Neuron (in vitro differentiated cells): ENCODE data around the gene FRMPD1.
A peak's percentile ranks its signal among the peaks of the same experiment; 100 is the strongest.
"Not testable (repeated sequence)": the region's sequence is repeated elsewhere in the genome, so short reads cannot be mapped to it uniquely, and the experiment has no call there.

Experiments
- H2AFZ ChIP-seq: one replicate; pipeline ENCODE4 v1.6.1; 2013; ENCODE audit warnings: low read depth, mild to moderate bottlenecking, inconsistent platforms, low read length, moderate library complexity
- H3K27me3 ChIP-seq: one replicate; pipeline ENCODE4 v1.6.1; 2013; ENCODE audit warnings: low read length; ENCODE audit not compliant: insufficient read depth
- H3K36me3 ChIP-seq: one replicate; pipeline ENCODE4 v1.6.1; 2013; ENCODE audit warnings: low read length; ENCODE audit not compliant: insufficient read depth
- H3K4me1 ChIP-seq: one replicate; pipeline ENCODE4 v1.6.1; 2013; ENCODE audit warnings: low read length; ENCODE audit not compliant: insufficient read depth
- H3K4me3 ChIP-seq: 2 replicates; pipeline ENCODE4 v1.5.1; 2013; ENCODE audit warnings: mild to moderate bottlenecking, low read length, moderate library complexity
- H3K9me3 ChIP-seq: one replicate; pipeline ENCODE4 v1.6.1; 2013; ENCODE audit warnings: low read length

FRMPD1 gene, protein sequence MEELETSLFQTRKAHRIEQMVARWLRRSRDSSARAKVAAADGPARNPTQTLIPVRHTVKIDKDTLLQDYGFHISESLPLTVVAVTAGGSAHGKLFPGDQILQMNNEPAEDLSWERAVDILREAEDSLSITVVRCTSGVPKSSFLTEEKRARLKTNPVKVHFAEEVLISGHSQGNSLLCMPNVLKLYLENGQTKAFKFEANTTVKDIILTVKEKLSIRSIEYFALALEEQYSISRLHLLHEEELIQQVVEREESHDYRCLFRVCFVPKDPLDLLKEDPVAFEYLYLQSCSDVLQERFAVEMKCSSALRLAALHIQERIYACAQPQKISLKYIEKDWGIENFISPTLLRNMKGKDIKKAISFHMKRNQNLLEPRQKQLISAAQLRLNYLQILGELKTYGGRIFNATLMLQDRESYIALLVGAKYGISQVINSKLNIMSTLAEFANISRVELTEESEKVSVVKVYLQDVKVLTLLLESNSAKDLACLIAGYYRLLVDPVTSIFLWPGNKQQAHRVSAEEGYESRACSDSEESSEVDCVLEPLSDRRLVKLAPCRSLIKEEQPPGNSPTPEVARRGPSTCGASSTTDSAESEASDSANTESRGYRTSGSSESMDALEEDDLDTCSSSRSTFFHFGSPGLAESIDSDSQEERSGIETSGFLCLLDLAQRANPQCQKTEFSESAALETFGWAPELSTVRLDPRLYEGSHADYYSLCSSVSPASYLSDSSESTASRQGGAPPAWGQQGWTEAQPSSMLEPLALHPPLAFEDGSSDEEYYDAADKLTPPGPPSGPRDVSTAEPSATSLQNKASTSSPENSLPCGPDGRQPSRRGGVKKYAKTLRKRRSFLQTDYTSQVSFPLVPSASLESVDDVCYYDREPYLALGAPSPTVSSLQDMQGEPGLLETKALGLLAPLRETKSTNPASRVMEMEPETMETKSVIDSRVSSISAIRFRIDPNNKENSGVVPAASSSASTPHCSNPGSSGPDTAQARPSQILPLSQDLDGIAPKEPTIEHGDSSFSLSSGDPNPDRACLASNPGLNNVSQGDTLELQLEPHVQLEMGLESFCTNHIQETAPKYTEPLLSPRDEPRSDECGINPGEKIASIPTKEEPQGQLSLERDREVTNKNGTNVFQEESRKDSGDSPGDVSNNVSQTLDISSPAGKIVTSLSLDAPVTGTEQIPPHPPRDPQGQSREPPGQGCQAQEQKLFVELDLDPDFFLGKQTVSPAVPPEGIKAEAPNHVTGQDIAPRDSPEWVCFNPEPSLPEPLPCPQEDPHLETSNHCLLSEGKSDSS (N-terminal part only)

DNA sequence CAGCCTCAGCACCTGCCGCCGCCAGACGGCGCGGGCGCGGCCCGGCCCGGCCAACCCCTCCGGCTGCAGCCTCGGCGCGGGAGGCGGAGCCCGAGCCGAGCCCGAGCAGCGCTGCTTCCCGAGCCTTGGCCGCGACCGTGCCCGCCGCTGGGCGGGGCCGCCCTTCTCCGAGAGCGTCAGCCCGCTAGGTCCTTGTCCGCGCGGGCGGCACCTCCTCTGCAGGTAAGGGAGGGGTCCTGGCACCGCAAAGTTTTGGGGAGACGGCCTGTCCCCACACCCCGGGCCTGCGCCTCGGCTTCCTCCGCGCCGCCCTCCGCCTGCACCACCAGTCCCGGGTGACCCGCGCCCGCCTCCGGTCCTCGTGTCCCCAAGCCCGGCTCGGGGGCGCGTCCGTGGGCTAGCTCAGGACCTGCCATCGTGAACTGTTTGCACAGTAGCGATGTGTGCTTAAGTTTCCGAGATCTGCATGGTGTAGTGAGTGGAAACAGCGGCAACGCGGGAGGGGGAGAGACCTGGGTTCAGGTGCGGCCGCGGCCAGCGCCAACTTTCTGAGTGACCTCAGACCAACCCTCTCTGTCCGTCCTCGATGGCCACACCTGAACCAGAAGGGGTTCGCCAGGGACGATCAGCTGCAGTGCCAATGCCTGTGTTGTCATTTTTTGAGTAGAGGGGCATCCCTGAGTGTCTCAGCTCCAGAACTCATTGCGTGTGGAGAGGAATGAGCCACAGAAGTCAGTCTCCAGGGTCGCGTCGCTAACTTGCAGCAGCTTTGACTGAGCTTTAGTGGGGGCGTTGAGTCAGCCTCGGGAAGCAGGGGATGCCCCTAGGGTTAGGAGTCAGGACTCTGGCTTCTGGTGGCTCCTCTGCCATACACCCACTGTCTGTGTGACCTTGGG lies at the start of gene FRMPD1:
TSS of gene FRMPD1 (plus strand) at position 82 of the 896 bp plus-strand sequence. CDS start 41,688 bp downstream, outside the sequence.
- H3K4me1 ChIP-seq = peaks cover 5% of the 10 kb centered on the region
- no peaks in the 10 kb centered on the region for H3K9me3 ChIP-seq
- peaks cover 71% of the 10 kb centered on the region for H3K27me3 ChIP-seq
- H3K36me3 ChIP-seq = no peaks in the 10 kb centered on the region
- peak within 1 kb of the TSS; percentile 79 for H2AFZ ChIP-seq
- H3K4me3 ChIP-seq = peak within 1 kb of the TSS; percentile 45

DNA sequence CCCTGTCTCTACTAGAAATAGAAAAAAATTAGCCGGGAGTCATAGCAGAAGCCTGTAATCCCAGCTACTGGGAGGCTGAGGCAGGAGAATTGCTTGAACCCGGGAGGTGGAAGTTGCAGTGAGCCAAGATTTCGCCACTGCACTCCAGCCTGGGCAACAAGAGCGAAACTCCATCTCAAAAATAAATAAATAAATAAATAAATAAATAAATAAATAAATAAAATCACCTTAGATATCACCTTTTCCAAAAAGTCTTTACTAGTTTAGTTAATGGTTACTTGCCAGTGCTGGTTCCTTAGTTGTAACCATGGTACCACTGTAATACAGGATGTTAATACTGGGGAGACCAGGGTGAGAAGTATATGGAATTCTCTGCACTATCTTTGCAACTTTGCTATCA lies 48.7 kb upstream of the FRMPD1 start:
- H3K36me3 ChIP-seq, H3K9me3 ChIP-seq, H3K27me3 ChIP-seq, H3K4me1 ChIP-seq, H2AFZ ChIP-seq, H3K4me3 ChIP-seq: not testable (repeated sequence)

DNA sequence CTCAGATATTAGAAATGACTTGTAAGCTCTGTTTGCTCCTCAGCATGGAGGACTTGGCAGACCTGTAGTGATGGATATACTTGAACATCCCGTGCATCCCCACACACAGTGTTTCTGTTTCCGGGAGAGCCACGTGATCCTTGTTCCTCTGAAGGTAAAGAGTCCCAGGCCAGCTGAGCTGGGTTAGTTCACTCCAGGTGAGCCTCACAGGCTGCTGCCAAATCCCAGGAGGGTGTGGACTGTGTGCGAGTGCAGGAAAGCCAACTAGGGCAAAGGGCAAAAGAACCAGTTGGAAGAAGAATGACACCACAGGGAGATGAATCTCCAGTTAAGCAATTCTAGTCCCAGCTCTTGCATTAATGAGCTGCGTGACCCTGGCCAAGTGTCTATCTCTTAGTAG lies 47.9 kb upstream of the FRMPD1 start:
- peaks cover 8% of the 10 kb centered on the region for H3K27me3 ChIP-seq
- no peaks in the 10 kb centered on the region for H3K9me3 ChIP-seq
- H3K4me3 ChIP-seq = no peak overlapping the region
- H3K4me1 ChIP-seq = no peaks in the 10 kb centered on the region
- H2AFZ ChIP-seq = no peak overlapping the region
- H3K36me3 ChIP-seq = no peaks in the 10 kb centered on the region

DNA sequence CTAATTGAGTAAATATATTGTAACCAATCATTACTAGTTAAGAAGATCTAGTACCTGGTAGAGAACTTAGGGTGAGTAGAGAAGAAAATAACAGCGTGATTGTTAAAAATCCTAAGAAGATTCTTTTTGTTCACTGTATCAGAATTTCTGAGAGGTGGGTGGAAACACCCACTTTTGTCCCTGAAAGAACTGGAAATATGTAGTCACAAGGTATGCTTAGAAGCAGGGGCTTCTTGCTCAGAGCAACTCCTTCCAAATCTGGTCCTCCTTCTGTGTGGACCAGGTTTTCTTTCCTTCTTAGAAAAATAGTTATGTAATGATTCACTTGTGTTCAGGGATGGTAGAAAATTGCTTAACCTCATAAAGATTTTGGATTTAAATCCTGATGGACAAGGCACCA lies 46.5 kb upstream of the FRMPD1 start:
- H2AFZ ChIP-seq = no peak overlapping the region
- peaks cover 1% of the 10 kb centered on the region for H3K4me1 ChIP-seq
- peaks cover 11% of the 10 kb centered on the region for H3K27me3 ChIP-seq
- no peak overlapping the region for H3K4me3 ChIP-seq
- no peaks in the 10 kb centered on the region for H3K9me3 ChIP-seq
- H3K36me3 ChIP-seq = no peaks in the 10 kb centered on the region

DNA sequence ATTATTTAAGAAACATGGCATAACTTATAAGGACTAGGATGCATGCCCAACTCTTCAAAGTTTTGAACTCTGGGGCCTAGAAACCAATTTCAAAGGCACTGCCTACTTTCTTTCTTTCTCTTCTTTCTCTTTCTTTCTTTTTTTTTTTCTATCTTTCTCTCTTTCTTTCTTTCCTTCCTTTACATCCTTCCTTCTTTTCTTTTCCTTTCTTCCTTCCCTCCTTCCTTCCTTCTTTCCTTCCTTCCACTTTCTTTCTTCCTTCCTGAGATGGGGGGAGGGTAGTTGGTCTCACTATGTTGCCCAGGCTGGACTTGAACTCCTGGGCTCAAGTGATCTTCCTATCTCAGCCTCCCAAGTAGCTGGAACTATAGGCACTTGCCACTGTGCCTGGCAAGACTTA lies 42.5 kb upstream of the FRMPD1 start:
- Histone ChIP-seq H3K27me3 (peaks cover 11% of the 10 kb centered on the region), H3K4me3 (no peak overlapping the region), H3K36me3 (no peaks in the 10 kb centered on the region), H3K4me1 (peaks cover 7% of the 10 kb centered on the region), H2AFZ (no peak overlapping the region), H3K9me3 (no peaks in the 10 kb centered on the region)

DNA sequence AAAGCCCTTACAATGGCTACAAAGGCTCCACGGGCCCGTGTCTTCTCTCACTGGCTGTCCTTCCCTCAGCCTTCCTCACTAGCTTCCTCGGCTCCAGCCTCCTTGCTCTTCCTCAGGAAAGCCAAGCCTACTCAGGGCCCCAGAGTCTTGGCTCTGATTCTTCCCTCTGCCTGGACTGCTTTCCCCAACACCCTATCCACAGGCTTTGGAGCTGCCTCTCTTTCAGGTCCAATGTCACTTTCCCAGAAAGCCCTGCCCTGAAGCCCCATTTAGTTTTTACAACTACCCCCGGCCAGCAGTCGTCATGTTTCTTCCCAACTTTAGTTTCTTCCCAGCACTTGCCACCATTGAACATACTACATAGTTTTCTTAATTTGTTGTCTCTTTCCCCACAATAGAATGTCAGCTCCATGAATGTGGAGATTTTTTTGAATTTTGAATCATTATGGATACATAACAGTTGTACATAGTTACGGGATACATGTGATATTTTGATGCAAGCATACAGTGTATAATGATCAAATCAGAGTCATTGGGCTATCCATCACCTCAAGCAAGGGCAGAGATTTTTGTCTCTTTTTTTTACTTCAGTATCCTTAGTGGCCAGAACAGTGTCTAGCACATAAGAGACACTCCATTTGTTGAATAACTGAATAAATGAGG lies 40.9 kb upstream of the FRMPD1 start:
- no peak overlapping the region for H3K4me3 ChIP-seq
- H2AFZ ChIP-seq = no peak overlapping the region
- H3K36me3 ChIP-seq = no peaks in the 10 kb centered on the region
- H3K4me1 ChIP-seq = peaks cover 7% of the 10 kb centered on the region
- H3K9me3 ChIP-seq = no peaks in the 10 kb centered on the region
- peaks cover 13% of the 10 kb centered on the region for H3K27me3 ChIP-seq

DNA sequence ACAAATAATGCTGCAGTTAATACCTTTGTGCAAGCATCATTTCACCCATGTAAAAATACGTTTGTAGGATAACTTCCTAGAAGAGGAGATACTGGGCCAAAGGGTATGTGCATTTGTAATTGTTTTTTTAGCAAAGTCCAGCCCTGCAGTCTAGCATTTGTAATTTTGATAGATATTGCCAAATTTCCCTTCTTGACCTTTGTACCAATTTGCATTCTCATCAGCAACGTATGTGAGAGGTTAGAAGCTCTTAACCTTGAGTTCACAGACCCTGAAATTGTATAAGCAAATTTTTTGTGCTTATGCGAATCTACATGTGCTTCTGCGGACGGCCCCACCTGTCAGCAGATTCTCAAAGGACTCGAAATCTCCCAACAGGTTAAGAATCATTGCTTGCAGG lies 39.7 kb upstream of the FRMPD1 start:
- Histone ChIP-seq H3K4me3 (no peak overlapping the region), H3K27me3 (peaks cover 7% of the 10 kb centered on the region), H2AFZ (no peak overlapping the region), H3K4me1 (peaks cover 7% of the 10 kb centered on the region), H3K9me3 (no peaks in the 10 kb centered on the region), H3K36me3 (no peaks in the 10 kb centered on the region)

DNA sequence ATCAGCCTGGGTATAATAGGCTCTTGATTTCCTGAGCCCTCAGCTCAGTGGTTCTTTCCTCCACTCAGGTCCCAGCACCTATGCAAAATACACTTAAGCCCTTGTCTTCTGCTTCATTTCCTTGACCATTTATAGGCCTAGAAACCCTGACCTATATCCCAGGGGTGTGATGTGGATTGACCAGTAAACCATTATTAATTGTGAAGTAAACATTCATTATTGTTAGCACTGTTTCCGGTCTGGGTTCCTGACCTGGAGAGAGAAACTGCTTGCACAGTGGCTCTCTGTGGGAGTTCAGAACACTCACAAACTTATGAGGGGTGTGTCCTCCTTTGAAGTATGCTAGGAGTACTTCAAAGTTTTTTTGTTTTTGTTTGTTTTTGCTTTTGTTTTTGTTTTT lies 38.8 kb upstream of the FRMPD1 start:
- peaks cover 7% of the 10 kb centered on the region for H3K4me1 ChIP-seq
- H3K9me3 ChIP-seq = no peaks in the 10 kb centered on the region
- H3K4me3 ChIP-seq = no peak overlapping the region
- no peak overlapping the region for H2AFZ ChIP-seq
- H3K36me3 ChIP-seq = no peaks in the 10 kb centered on the region
- H3K27me3 ChIP-seq = peaks cover 6% of the 10 kb centered on the region

DNA sequence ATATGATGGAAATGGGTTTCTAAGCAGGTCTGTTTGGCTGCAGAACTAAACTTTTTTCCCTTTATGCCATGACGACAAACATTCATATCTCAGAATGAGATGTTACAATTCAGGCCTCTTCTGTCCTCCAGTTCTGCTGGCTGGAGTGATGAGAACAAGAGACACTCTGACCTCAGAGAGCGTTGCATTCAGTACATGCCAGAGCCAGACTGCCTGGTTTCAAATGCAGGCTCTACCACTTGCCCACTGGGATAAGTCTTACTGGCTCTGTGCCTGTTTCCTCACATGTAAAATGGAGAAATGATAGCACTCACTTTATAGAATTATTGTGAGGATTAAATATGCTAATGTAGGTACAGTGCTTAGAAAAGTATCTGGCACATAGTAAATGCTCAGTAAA lies 33.6 kb upstream of the FRMPD1 start:
- no peak overlapping the region for H2AFZ ChIP-seq
- no peaks in the 10 kb centered on the region for H3K4me1 ChIP-seq
- H3K36me3 ChIP-seq = no peaks in the 10 kb centered on the region
- no peaks in the 10 kb centered on the region for H3K9me3 ChIP-seq
- no peak overlapping the region for H3K4me3 ChIP-seq
- H3K27me3 ChIP-seq = peaks cover 12% of the 10 kb centered on the region

DNA sequence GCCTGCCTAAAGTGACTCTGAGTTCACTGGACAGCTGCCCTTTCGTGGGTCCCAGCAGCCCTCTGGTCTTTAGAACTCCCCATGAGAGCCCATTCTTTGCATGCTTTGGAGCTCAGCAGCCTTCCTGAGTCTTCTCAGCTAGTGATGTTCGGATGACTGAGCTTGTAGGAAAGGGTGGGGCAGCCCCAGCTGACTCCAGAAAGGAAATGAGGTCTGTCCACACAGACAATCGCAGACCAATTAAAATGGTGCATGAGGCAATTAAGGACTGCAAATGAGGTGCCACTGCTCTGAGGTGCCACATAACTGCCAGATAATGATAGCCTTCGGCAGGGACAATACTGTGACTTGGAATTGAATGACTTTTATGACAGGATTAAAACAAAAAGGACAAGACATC lies 32.9 kb upstream of the FRMPD1 start:
- no peaks in the 10 kb centered on the region for H3K9me3 ChIP-seq
- no peak overlapping the region for H2AFZ ChIP-seq
- H3K4me3 ChIP-seq = no peak overlapping the region
- H3K4me1 ChIP-seq = no peaks in the 10 kb centered on the region
- peaks cover 12% of the 10 kb centered on the region for H3K27me3 ChIP-seq
- H3K36me3 ChIP-seq = no peaks in the 10 kb centered on the region

DNA sequence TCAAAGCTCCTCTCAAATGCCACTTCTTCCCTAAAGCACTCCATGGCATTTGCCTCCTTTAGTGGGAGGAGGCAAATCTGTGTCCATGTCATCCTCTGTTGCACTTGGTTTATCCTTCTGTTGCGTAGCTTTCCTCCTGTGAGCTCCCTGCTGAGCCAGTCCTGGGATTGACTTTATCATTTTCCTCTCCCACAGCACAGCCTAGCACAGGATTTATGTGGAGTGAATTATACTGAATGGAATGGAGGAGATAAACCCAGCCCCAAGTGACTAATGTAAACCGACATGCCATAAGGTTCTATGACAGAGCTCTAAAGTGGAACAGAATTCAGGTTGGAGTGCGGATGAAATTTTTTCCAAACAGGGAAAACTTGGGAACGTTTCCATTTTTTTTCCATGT lies 31.9 kb upstream of the FRMPD1 start:
- no peak overlapping the region for H3K4me3 ChIP-seq
- H3K4me1 ChIP-seq = no peaks in the 10 kb centered on the region
- peaks cover 18% of the 10 kb centered on the region for H3K27me3 ChIP-seq

DNA sequence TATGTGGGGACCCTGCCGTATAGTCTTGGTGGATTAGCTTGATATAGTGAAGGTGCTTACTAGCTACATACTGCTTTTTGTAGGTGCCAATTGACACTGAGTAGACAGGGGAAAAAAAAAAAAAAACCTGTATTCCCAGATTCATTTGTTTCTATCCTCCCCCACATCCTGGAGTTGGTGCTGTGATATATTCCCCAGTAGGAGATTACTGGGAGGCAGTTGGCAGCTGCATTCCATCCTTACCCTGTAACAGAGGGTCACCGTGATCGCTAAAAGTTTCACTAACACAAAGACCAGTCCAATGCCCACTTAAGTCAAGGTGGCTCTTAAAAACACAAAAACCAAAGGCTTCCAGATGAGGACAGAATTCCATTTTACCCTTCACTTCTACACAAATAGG lies 30.9 kb upstream of the FRMPD1 start:
- Histone ChIP-seq H3K27me3 (peaks cover 16% of the 10 kb centered on the region), H3K4me1 (no peaks in the 10 kb centered on the region), H3K36me3 (no peaks in the 10 kb centered on the region), H2AFZ (no peak overlapping the region), H3K4me3 (no peak overlapping the region), H3K9me3 (no peaks in the 10 kb centered on the region)

More for the DNA sequence above, 31.9 kb upstream of the FRMPD1 start:
- Histone ChIP-seq H3K36me3 (no peaks in the 10 kb centered on the region), H2AFZ (no peak overlapping the region), H3K9me3 (no peaks in the 10 kb centered on the region)
